ENCODE results near the gene HEXIM1. TPM values are rescaled to one million over a fixed set of nuclear protein-coding genes. Genes with fewer than 3 reads are reported as not detected.
A peak's percentile ranks its signal among the peaks of the same experiment; 100 is the strongest.

The HEXIM1 gene
- total RNA-seq, 2 donors from 2014 or later, result 48.0 to 66.9 TPM

DNA sequence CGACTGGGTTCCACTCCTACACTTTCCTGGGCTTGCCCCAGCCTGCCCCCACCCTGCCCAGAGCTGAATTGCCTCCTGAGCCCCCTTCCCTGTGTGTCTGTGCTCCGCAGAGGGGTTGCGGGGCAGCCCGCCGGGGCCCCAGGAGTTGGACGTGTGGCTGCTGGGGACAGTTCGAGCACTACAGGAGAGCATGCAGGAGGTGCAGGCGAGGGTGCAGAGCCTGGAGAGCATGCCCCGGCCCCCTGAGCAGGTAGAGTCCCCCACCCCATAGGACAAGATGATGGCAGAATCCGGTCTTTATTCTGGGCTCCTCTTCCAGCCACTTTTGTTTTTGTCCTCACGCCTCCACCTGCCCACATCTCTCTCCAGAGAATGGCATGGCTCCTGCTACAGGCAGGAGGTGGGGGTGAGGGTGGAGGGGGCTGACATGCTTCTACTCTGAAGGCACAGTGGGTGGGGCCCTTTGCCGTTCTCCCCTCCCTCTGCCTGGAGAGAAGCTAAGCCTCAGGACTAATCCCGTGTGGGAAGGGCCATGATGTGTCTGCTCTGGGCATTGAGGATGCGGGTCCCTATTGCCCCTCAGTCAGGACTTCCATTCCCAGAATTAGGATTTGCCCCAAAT lies 9.3 kb upstream of the HEXIM1 start:
- Mint-ChIP-seq H3K36me3 (no peaks in the 10 kb centered on the region), H3K9me3 (no peaks in the 10 kb centered on the region), H3K27ac (no peak overlapping the region), H3K4me3 (no peak overlapping the region), H3K27me3 (no peaks in the 10 kb centered on the region), H3K4me1 (ENCODE audit: low read depth in 2 of 2) (peaks cover 10 to 22% of the 10 kb centered on the region in 2 donors)
- no peak for DNase-seq (ENCODE audit: low spot score)
- no peak for ATAC-seq

- no peaks in the 10 kb centered on the region for H3K9me3 Mint-ChIP-seq
- no peaks in the 10 kb centered on the region for H3K36me3 Mint-ChIP-seq
- ATAC-seq, result no peak
- H3K4me3 Mint-ChIP-seq, result no peak overlapping the region
- DNase-seq (ENCODE audit: low spot score), result no peak
- H3K27me3 Mint-ChIP-seq, result no peaks in the 10 kb centered on the region
- no peak overlapping the region for H3K27ac Mint-ChIP-seq
- H3K4me1 Mint-ChIP-seq (ENCODE audit: low read depth in 2 of 2), result peaks cover 10 to 22% of the 10 kb centered on the region in 2 donors
Observed at GRCh38 chr17:45139533-45139920, 8.7 kb upstream of the HEXIM1 start.

DNA sequence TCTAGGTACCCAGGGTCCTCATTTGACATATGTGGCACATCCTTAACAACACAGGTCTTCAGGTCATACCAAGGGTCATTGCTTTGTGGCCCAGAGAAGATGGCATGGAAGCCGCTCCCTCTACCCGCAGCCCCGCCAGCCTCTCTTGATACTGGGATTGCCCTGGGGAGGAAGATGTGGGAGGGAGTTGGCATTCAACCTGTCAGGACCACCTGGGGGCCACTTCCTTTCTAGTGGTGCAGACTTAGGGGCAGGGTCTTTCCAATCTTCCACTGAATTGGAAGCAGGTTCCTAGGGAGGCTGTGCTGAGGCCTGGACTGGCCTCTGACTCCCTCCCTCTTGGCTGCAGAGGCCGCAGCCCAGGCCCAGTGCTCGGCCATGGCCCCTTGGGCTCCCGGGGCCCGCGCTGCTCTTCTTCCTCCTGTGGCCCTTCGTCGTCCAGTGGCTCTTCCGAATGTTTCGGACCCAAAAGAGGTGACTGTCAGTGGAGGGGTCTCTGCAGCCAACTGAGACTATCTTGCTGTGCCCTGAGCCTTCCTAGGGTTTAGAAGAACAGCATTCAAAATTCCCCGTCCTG lies 5.1 kb upstream of the HEXIM1 start:
- no peak overlapping the region for H3K4me3 Mint-ChIP-seq
- peak overlapping the region in 1 of 2 donors; percentile 67 for H3K27ac Mint-ChIP-seq
- peaks cover 4% of the 10 kb centered on the region for H3K36me3 Mint-ChIP-seq
- ATAC-seq (no peak), DNase-seq (ENCODE audit: low spot score) (no peak)
- H3K9me3 Mint-ChIP-seq, result no peaks in the 10 kb centered on the region
- no peaks in the 10 kb centered on the region for H3K27me3 Mint-ChIP-seq
- H3K4me1 Mint-ChIP-seq (ENCODE audit: low read depth in 2 of 2), result peaks cover 23 to 24% of the 10 kb centered on the region in 2 donors

DNA sequence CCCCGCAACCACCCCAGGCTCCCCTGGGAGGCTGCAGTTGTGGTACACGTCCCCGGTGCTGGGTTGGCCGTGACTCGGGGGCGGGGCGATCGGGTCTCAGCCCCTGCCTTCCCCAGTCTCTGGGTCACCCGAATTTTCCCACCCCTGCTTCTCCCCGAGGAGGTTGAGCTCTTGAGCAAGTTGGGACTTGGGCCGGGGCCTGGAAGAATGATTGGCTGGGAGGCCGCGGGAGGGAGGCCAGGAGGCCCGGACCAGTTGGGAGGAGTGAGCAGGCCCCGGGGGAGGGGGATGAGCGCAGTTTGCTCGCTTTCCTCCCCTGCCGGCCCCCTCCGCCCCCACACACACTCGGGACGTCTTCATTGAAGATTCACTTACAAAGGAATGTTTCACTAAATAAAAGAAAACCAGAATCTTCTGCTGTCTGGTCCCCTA lies 4.5 kb upstream of the HEXIM1 start:
- Mint-ChIP-seq H3K27me3 (no peaks in the 10 kb centered on the region), H3K4me1 (ENCODE audit: low read depth in 2 of 2) (peaks cover 29% of the 10 kb centered on the region in 2 donors), H3K27ac (peak overlapping the region in 1 of 2 donors; percentile 67), H3K36me3 (peaks cover 4% of the 10 kb centered on the region), H3K4me3 (peak overlapping the region; percentile 41), H3K9me3 (no peaks in the 10 kb centered on the region)
- no peak for ATAC-seq
- peak; percentile 64 for DNase-seq (ENCODE audit: low spot score)

DNA sequence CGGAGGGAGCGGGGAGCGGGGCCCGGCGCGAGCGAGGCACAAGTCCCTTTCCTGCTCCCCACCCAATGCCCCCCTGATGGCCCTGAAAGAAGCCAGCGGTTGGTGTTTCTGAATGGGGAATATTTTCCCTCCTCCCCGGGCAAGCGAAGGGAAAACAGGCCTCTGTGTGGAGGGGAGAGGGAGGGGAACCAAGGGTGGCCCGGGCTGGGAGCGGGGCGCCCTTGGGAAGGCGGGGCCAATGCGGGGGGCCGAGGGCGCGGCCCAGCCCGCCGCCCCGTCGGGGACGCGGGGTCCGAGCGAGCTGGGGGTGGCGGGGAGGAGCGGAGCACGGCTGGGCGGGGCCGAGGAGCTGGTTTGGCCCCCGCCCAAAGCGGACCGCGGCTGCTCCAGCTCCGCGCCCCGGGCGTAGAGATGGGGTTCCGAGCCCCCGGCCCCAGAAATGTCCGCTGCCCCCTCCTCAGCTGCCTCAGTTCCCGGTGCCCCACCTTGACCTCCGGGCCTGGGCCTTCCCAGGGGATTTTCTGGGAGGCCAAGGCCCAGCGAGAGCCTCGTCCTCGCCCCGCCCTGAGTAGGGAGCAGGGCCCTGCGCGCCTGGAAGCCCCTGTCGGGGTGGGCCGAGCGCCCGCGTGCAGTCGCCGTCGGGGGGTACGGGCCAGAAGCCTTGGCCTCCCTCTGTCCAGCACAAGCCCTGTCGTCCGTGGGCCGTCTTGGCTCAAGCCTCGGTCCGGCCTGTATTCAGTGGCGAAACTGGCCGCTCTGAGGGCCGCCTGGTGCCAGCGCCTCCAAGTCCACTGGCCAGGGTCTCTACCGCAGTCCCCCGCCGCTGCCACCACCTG lies 3.9 kb upstream of the HEXIM1 start:
- no peaks in the 10 kb centered on the region for H3K9me3 Mint-ChIP-seq
- DNase-seq (ENCODE audit: low spot score) (peak; percentile 61), ATAC-seq (no peak)
- H3K4me1 Mint-ChIP-seq (ENCODE audit: low read depth in 2 of 2), result peaks cover 34 to 35% of the 10 kb centered on the region in 2 donors
- H3K27me3 Mint-ChIP-seq, result no peaks in the 10 kb centered on the region
- peak overlapping the region in 1 of 2 donors; percentile 67 for H3K27ac Mint-ChIP-seq
- H3K36me3 Mint-ChIP-seq, result peaks cover 4% of the 10 kb centered on the region
- peak overlapping the region; percentile 41 for H3K4me3 Mint-ChIP-seq

GRCh38 chr17:45145035-45145389 lies 3.3 kb upstream of the HEXIM1 start:
- peaks cover 36 to 40% of the 10 kb centered on the region in 2 donors for H3K4me1 Mint-ChIP-seq (ENCODE audit: low read depth in 2 of 2)
- ATAC-seq (no peak), DNase-seq (ENCODE audit: low spot score) (no peak)
- H3K27me3 Mint-ChIP-seq, result no peaks in the 10 kb centered on the region
- H3K27ac Mint-ChIP-seq, result no peak overlapping the region
- H3K4me3 Mint-ChIP-seq, result peak overlapping the region; percentile 29
- H3K36me3 Mint-ChIP-seq, result peaks cover 4% of the 10 kb centered on the region
- no peaks in the 10 kb centered on the region for H3K9me3 Mint-ChIP-seq

GRCh38 chr17:45146166-45146565 lies 2.1 kb upstream of the HEXIM1 start:
- ATAC-seq (no peak), DNase-seq (ENCODE audit: low spot score) (no peak)
- Mint-ChIP-seq H3K9me3 (no peaks in the 10 kb centered on the region), H3K4me3 (peak overlapping the region; percentile 97), H3K27me3 (no peaks in the 10 kb centered on the region), H3K27ac (peak overlapping the region; percentile 100), H3K36me3 (peaks cover 4% of the 10 kb centered on the region), H3K4me1 (ENCODE audit: low read depth in 2 of 2) (peaks cover 37 to 44% of the 10 kb centered on the region in 2 donors)

DNA sequence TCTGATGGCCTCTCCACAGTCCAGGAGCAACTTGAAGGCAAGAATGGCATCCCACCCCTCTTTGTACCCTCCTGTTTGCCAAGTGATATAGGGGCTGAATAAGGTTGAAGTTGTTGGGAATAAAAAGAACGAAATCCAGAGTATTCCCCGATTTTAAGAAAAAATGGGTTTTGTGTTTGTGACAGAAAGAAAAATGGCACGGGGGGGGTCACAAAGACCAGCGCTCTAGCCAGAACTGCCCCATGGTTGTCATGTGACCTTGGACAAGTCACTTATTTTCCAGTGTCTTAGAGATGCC lies 1.7 kb upstream of the HEXIM1 start:
- Mint-ChIP-seq H3K4me1 (ENCODE audit: low read depth in 2 of 2) (peaks cover 38 to 48% of the 10 kb centered on the region in 2 donors), H3K9me3 (no peaks in the 10 kb centered on the region), H3K4me3 (peak overlapping the region; percentile 97), H3K36me3 (peaks cover 4% of the 10 kb centered on the region), H3K27ac (peak overlapping the region; percentile 100), H3K27me3 (no peaks in the 10 kb centered on the region)
- no peak for DNase-seq (ENCODE audit: low spot score)
- no peak for ATAC-seq

DNA sequence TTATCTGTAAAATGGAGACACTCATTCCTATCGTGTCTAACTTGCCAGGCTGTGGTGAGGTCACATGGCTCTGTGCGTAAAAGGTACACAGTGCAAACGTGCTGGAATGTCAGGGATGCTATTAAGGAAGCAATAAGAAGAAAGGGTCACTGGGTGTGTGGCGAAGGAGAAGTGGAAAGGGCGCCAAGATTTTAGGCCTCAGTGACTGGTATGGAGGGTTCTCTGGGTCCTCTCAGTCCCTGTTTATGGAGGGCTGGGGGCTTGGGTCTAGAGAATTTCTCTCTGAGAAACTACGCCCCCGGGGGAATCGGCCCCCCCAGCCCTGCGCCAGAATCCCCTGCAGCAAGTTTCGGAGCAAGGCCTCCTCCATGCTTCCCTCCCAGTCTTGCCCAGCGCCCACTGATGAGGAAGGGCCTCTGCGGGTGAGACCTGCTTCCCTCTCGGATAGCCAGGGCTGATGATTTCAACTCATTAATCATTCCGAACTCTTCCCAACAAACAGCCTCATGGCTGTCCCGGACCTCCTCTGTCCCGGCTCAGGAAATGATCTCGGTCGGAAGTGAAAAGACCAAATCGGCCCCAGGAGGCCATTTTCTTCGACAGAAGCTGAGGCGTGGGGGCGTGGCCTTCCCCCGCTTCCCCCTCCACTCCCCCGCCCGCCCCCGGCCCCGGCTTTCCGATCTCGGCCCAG lies 1.2 kb upstream of the HEXIM1 start:
- Mint-ChIP-seq H3K4me1 (ENCODE audit: low read depth in 2 of 2) (peaks cover 41 to 51% of the 10 kb centered on the region in 2 donors), H3K9me3 (no peaks in the 10 kb centered on the region), H3K27me3 (no peaks in the 10 kb centered on the region), H3K4me3 (peak overlapping the region; percentile 97), H3K27ac (peak overlapping the region; percentile 100), H3K36me3 (peaks cover 4% of the 10 kb centered on the region)
- ATAC-seq (peak; percentile 1 to 4), DNase-seq (ENCODE audit: low spot score) (no peak)

- Mint-ChIP-seq H3K4me3 (peak overlapping the region; percentile 97), H3K27me3 (no peaks in the 10 kb centered on the region)
Observed at GRCh38 chr17:45147581-45148182, 593 bp upstream of the HEXIM1 start.

DNA sequence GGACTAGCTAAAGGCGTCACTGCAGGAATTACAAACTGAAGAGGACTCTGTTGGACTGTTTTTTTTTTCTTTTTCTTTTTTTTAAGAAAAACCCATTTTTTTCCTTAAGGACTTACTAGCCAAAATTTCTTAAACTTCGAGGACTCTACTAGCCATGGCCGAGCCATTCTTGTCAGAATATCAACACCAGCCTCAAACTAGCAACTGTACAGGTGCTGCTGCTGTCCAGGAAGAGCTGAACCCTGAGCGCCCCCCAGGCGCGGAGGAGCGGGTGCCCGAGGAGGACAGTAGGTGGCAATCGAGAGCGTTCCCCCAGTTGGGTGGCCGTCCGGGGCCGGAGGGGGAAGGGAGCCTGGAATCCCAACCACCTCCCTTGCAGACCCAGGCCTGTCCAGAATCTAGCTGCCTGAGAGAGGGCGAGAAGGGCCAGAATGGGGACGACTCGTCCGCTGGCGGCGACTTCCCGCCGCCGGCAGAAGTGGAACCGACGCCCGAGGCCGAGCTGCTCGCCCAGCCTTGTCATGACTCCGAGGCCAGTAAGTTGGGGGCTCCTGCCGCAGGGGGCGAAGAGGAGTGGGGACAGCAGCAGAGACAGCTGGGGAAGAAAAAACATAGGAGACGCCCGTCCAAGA lies 878 bp downstream of the HEXIM1 start:
- H3K4me3 Mint-ChIP-seq, result peak overlapping the region; percentile 97
- H3K36me3 Mint-ChIP-seq, result peaks cover 4% of the 10 kb centered on the region
- peaks cover 41 to 48% of the 10 kb centered on the region in 2 donors for H3K4me1 Mint-ChIP-seq (ENCODE audit: low read depth in 2 of 2)
- H3K9me3 Mint-ChIP-seq, result no peaks in the 10 kb centered on the region
- H3K27me3 Mint-ChIP-seq, result no peaks in the 10 kb centered on the region
- ATAC-seq, result peak; percentile 45 to 50
- DNase-seq (ENCODE audit: low spot score), result peak; percentile 82
- H3K27ac Mint-ChIP-seq, result peak overlapping the region; percentile 100

More at GRCh38 chr17:45147581-45148182, 593 bp upstream of the HEXIM1 start:
- Mint-ChIP-seq H3K9me3 (no peaks in the 10 kb centered on the region), H3K27ac (peak overlapping the region; percentile 100), H3K36me3 (peaks cover 4% of the 10 kb centered on the region), H3K4me1 (ENCODE audit: low read depth in 2 of 2) (peaks cover 41 to 51% of the 10 kb centered on the region in 2 donors)
- DNase-seq (ENCODE audit: low spot score), result peak; percentile 86
- peak; percentile 53 for ATAC-seq

- Mint-ChIP-seq H3K36me3 (peaks cover 4% of the 10 kb centered on the region), H3K27me3 (no peaks in the 10 kb centered on the region), H3K4me1 (ENCODE audit: low read depth in 2 of 2) (peaks cover 41 to 47% of the 10 kb centered on the region in 2 donors), H3K4me3 (peak overlapping the region; percentile 97), H3K27ac (peak overlapping the region; percentile 100), H3K9me3 (no peaks in the 10 kb centered on the region)
- peak; percentile 61 for DNase-seq (ENCODE audit: low spot score)
- no peak for ATAC-seq
Observed at GRCh38 chr17:45149669-45150664, 1.7 kb downstream of the HEXIM1 start.

Data from natural killer cell treated with Interleukin-12 subunit alpha and Interleukin-12 subunit beta and Interleukin-15 and Interleukin-18, amount 100 ng/mL, for 72 hours (primary cell).